Naive B cell (primary cell): ENCODE data around the gene TGFBR3. TPM values are rescaled to one million over a fixed set of nuclear protein-coding genes. Genes with fewer than 3 reads are reported as not detected.

ENCODE experiments used
- ATAC-seq, 2 donors: fragments of 150-1000 bp; cut with Tn5 transposase; 2 replicates each; pipeline ENCODE4 v1.10.0; 2021; ENCODE audit warnings: low read depth in 2 of 2, mild to moderate bottlenecking in 2 of 2, moderate library complexity in 2 of 2
- DNase-seq: peaks from one replicate; pipeline ENCODE4 v3.0.0; 2022
- H3K27ac Mint-ChIP-seq, 6 donors: one replicate each; pipeline ENCODE4 v1.8.0; 2020 to 2022; ENCODE audit warnings: mild to moderate bottlenecking in 6 of 6, mixed read lengths in 6 of 6, moderate library complexity in 5 of 6, inconsistent platforms in 2 of 6
- H3K27me3 Mint-ChIP-seq, 3 donors: one replicate each; pipeline ENCODE4 v1.8.0; 2021 to 2022; ENCODE audit warnings: mixed read lengths in 3 of 3, mild to moderate bottlenecking in 1 of 3
- H3K36me3 Mint-ChIP-seq, 2 donors: one replicate each; pipeline ENCODE4 v1.8.0; 2020 to 2022; ENCODE audit warnings: mixed read lengths in 2 of 2, inconsistent platforms in 1 of 2, mild to moderate bottlenecking in 1 of 2
- H3K4me1 Mint-ChIP-seq, 3 donors: one replicate each; pipeline ENCODE4 v1.8.0; 2020 to 2022; ENCODE audit warnings: mixed read lengths in 3 of 3, inconsistent platforms in 1 of 3, mild to moderate bottlenecking in 1 of 3, moderate library complexity in 1 of 3
- H3K4me3 Mint-ChIP-seq, 8 donors: one replicate each; pipeline ENCODE4 v1.8.0; 2020 to 2022; ENCODE audit warnings: mild to moderate bottlenecking in 8 of 8, mixed read lengths in 8 of 8, moderate library complexity in 8 of 8, inconsistent platforms in 2 of 8
- H3K9me3 Mint-ChIP-seq, 7 donors: one replicate each; pipeline ENCODE4 v1.8.0; 2020 to 2022; ENCODE audit warnings: mixed read lengths in 7 of 7, mild to moderate bottlenecking in 5 of 7, inconsistent platforms in 2 of 7, moderate library complexity in 1 of 7
- polyA plus RNA-seq, 6 donors: library from polyadenylated mRNA; unstranded; fragments of 300-500 nt; fragmentation: Illumina TruSeq; gene quantifications; one replicate each; pipeline ENCODE4 v1.2.3, GENCODE V29; 2021; ENCODE audit warnings: low read depth in 6 of 6

The TGFBR3 gene
- polyA plus RNA-seq, 6 donors from 2014 or later, result 0.04 to 0.43 (median 0.31) TPM

DNA sequence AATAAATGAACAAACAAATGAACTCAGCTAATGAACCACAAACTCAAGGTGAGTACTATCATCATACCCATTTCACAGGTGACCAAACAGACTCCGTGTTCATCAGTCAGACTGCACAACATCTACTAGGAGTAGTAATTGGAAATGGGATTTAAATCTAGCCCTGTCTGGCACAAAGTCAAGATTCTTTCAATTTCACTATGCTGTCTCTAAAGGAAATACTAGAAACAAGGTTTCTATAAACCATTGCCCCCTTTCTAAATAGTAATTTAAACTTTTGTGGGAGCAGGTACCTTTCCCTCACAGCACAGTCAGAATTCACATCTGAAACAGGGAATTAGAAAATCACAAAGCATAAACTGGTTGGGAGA is 160.3 kb downstream of the TGFBR3 start:
- peaks cover 4 to 10% (median 4%) of the 10 kb centered on the region in 3 donors for H3K27me3 Mint-ChIP-seq
- DNase-seq, result no peak
- no peaks in the 10 kb centered on the region for H3K4me1 Mint-ChIP-seq
- H3K9me3 Mint-ChIP-seq, result no peaks in the 10 kb centered on the region
- H3K4me3 Mint-ChIP-seq, result no peak overlapping the region
- H3K36me3 Mint-ChIP-seq, result no peaks in the 10 kb centered on the region
- no peak for ATAC-seq
- H3K27ac Mint-ChIP-seq, result no peak overlapping the region

DNA sequence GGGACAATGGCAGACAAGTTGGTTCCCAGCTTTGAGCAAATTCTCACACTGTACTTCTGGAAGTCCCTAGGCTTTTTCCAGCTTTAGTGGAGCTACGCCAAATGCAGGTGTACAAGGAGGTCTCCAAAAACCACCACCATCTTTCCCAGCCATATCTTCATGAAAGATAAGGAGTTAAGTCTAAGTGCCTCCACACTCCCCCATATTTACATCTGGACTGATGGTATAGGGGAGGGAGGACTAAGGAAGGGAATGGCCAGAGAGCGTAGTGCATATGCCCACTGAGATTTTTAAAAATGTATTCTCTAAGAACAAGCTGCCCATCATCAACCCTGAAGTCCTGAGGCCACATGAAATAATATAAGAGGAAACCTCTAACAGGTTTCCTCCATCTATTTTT is 161.3 kb downstream of the TGFBR3 start:
- Mint-ChIP-seq H3K27ac (no peak overlapping the region), H3K36me3 (no peaks in the 10 kb centered on the region), H3K4me1 (no peaks in the 10 kb centered on the region), H3K9me3 (peaks cover 0 to 2% (median 0%) of the 10 kb centered on the region in 7 donors), H3K4me3 (no peak overlapping the region), H3K27me3 (peaks cover 0 to 4% (median under 1%) of the 10 kb centered on the region in 3 donors)
- no peak for ATAC-seq
- DNase-seq, result no peak

DNA sequence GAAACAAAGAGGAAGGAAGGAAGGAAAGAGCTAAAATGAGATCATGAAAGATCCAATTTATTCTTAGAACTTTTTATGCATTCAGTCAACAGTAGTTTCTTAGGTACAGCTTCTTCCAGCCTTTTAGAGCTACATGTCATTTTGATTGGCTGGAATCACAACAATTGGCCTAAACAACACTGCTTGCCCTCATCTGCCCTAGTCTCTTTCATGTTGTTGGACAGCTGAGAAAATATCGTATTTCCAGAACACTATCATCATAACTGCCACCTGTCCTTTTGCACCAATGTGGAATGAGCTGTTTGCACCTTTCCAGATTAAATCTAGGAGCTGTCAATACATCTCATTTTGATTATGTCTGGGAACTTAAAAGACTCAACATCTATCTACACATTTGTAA is 161.7 kb downstream of the TGFBR3 start:
- ATAC-seq (no peak), DNase-seq (no peak)
- peaks cover 0 to 4% (median 0%) of the 10 kb centered on the region in 3 donors for H3K27me3 Mint-ChIP-seq
- H3K36me3 Mint-ChIP-seq, result no peaks in the 10 kb centered on the region
- H3K4me3 Mint-ChIP-seq, result no peak overlapping the region
- no peaks in the 10 kb centered on the region for H3K4me1 Mint-ChIP-seq
- H3K9me3 Mint-ChIP-seq, result peaks cover 0 to 2% (median 0%) of the 10 kb centered on the region in 7 donors
- no peak overlapping the region for H3K27ac Mint-ChIP-seq

DNA sequence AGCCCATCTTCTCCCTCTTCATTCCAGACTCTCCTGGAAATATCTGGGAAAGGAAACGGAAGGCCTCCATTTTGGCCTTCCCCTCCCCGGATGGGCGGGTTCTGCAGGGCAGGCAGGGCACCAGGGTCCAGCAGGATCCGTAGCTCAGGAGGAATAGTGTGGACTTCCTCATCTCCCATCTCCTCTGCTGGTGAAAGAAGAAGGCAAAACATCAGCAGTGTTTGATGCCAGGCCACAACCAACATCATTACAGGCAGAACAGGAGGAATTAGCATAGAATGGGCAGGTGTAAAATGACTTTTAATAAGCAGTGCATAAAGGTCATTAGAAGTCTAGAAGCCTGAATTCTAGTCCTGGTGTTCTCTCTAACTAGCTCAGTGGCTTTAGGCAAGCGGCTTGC is 165.9 kb downstream of the TGFBR3 start:
- H3K36me3 Mint-ChIP-seq, result no peaks in the 10 kb centered on the region
- no peak overlapping the region for H3K4me3 Mint-ChIP-seq
- DNase-seq (no peak), ATAC-seq (no peak)
- no peaks in the 10 kb centered on the region for H3K27me3 Mint-ChIP-seq
- peaks cover 0 to 2% (median 0%) of the 10 kb centered on the region in 7 donors for H3K9me3 Mint-ChIP-seq
- no peaks in the 10 kb centered on the region for H3K4me1 Mint-ChIP-seq
- no peak overlapping the region for H3K27ac Mint-ChIP-seq

DNA sequence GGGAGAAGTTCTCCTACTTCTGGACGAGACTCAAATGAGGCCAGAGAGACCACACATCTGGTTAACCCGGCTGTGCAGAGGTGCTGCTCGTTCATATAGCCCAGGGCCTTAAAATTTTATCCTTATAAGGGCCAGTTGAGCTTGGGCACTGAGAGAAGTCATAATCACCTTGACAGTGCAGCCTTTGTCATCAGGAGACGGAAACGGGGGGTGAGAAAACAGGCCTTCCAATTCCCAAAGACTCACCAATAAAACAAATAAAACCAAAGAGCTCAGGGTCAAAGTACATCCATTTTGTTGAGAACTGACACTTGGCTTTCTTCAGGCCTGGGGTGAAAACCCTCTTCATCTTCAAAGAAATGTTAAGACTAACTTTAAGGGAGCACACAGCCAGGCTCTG is 167.1 kb downstream of the TGFBR3 start:
- H3K4me3 Mint-ChIP-seq, result no peak overlapping the region
- H3K36me3 Mint-ChIP-seq, result no peaks in the 10 kb centered on the region
- no peak for DNase-seq
- no peak for ATAC-seq
- H3K4me1 Mint-ChIP-seq, result no peaks in the 10 kb centered on the region
- H3K9me3 Mint-ChIP-seq, result peaks cover 0 to 2% (median 0%) of the 10 kb centered on the region in 7 donors
- H3K27me3 Mint-ChIP-seq, result peaks cover 0 to 7% (median 0%) of the 10 kb centered on the region in 3 donors
- H3K27ac Mint-ChIP-seq, result no peak overlapping the region

DNA sequence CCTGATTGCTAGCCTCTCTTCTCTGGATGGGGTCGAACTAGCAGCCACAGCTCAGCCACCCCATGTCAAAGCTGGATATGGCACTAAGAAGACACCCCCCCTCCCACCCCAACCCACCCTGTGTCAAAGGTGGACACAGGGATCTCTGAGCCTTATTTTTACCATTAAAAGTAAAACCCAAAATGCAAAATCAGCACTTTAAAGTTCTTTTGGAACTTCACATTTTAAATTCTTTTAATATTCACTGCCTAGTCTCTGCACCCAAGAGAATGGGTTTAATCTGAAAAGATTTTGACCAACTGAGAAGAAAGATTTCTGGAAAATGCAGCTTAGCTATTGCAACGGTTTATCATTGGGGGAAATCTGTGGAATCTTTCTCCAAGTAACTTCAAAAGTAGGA is 167.6 kb downstream of the TGFBR3 start:
- no peak for DNase-seq
- Mint-ChIP-seq H3K27ac (no peak overlapping the region), H3K27me3 (peaks cover 0 to 7% (median 0%) of the 10 kb centered on the region in 3 donors), H3K9me3 (peaks cover 0 to 2% (median 0%) of the 10 kb centered on the region in 7 donors), H3K4me1 (peaks cover 0 to 2% (median under 1%) of the 10 kb centered on the region in 3 donors), H3K36me3 (no peaks in the 10 kb centered on the region), H3K4me3 (no peak overlapping the region)
- ATAC-seq, result no peak

DNA sequence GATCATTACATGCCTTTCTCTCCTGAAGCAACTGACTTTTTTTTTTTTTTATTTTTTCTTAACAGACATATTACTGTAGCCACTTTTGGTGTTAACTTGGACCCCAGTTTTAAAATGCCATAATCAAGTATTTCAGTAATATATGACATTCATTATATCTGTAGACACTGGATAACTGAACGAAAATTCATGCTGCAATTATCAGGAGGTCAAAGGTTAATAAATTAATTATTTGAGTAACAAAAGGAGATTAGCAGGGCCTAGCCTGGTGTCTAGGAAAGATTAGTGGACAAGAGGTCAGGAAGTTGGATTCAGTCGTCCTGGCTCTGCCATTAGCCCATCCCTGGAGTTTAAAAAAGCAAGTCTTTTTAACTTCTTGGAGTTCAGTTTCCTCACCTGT is 168.1 kb downstream of the TGFBR3 start:
- H3K4me1 Mint-ChIP-seq, result peaks cover 0 to 3% (median 3%) of the 10 kb centered on the region in 3 donors
- H3K4me3 Mint-ChIP-seq, result no peak overlapping the region
- H3K27ac Mint-ChIP-seq, result no peak overlapping the region
- no peaks in the 10 kb centered on the region for H3K36me3 Mint-ChIP-seq
- DNase-seq (no peak), ATAC-seq (no peak)
- H3K27me3 Mint-ChIP-seq, result peaks cover 0 to 7% (median 0%) of the 10 kb centered on the region in 3 donors
- peaks cover 0 to 2% (median 0%) of the 10 kb centered on the region in 7 donors for H3K9me3 Mint-ChIP-seq

DNA sequence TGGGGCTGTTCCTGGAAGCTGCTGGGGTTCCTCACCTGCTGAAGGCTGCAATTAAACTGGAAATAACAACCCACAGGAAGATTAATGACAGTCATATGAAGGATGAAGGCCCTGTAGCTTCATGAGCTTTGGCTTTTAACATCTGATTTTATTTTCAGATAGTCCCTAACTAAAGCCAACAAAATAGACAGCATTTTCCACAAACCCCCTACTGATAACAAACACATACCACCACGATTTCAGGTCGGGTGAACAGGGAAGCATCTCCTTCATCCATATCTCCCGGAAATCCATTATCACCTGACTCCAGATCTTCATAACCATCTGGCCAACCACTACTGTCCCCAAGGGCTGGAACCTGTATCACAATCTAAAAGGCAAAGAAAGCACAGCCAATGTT is 169.6 kb downstream of the TGFBR3 start:
- Mint-ChIP-seq H3K36me3 (no peaks in the 10 kb centered on the region), H3K27me3 (peaks cover 0 to 7% (median 7%) of the 10 kb centered on the region in 3 donors), H3K27ac (no peak overlapping the region), H3K9me3 (peaks cover 0 to 2% (median 0%) of the 10 kb centered on the region in 7 donors), H3K4me3 (no peak overlapping the region), H3K4me1 (peaks cover 0 to 3% (median 3%) of the 10 kb centered on the region in 3 donors)
- DNase-seq (no peak), ATAC-seq (no peak)

DNA sequence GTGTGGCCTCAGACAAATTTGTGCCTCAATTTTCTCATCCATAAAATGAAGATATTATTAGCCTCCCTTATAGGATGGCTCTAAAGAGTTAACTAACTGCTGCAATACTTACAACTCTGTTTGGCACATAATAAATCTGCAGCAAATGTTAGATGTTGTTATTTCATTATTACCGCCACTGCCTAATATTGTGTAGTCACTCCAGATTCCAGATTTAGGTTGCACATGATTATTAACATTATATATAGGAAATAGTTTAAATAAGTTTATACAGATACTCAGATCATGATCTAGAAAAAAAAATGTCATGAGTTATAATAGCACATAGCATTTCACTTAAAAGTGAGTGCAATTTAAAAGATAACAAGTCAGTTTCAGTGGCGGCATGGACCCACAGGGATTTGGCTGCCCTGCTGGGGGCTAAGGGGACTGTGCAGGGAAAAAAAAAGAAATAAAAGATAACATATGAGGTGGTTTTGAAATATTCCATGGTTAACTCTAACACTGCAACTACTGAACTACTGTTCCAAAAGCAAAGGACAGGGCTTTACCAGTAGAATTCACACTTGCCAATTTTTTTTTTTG is 170.4 kb downstream of the TGFBR3 start:
- Mint-ChIP-seq H3K9me3 (peaks cover 0 to 2% (median 0%) of the 10 kb centered on the region in 7 donors), H3K27ac (no peak overlapping the region), H3K4me3 (no peak overlapping the region), H3K27me3 (peaks cover 0 to 7% (median 7%) of the 10 kb centered on the region in 3 donors), H3K36me3 (no peaks in the 10 kb centered on the region), H3K4me1 (peaks cover 0 to 3% (median 3%) of the 10 kb centered on the region in 3 donors)
- ATAC-seq (no peak), DNase-seq (no peak)

DNA sequence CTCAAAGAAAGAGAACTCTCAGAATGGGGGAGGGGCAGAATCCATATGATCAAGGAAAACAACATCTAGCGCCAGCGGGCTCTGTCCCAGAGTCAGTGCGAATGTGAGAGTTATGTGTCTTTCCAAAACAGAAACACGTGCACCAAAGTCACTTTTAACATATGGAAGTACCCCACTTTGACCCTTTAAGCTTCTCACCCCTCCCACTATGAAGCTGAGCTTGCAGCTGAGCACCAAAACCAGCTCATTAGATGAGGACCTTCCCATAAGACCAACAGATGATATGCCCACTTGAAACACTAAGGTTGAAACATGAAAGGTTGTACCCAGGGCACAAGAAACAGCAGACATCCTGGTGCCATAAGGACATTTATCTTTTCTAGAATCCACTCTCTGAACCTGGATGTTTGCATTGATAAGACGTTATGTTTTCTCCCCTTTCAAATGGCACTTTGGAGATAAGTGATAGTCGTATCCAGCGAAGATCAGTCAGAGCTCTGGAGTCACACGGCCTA is 171.0 kb downstream of the TGFBR3 start:
- peaks cover 0 to 7% (median 7%) of the 10 kb centered on the region in 3 donors for H3K27me3 Mint-ChIP-seq
- no peak for DNase-seq
- H3K36me3 Mint-ChIP-seq, result no peaks in the 10 kb centered on the region
- H3K4me1 Mint-ChIP-seq, result peaks cover 0 to 3% (median 3%) of the 10 kb centered on the region in 3 donors
- peaks cover 0 to 2% (median 0%) of the 10 kb centered on the region in 7 donors for H3K9me3 Mint-ChIP-seq
- no peak for ATAC-seq
- no peak overlapping the region for H3K27ac Mint-ChIP-seq
- H3K4me3 Mint-ChIP-seq, result no peak overlapping the region

DNA sequence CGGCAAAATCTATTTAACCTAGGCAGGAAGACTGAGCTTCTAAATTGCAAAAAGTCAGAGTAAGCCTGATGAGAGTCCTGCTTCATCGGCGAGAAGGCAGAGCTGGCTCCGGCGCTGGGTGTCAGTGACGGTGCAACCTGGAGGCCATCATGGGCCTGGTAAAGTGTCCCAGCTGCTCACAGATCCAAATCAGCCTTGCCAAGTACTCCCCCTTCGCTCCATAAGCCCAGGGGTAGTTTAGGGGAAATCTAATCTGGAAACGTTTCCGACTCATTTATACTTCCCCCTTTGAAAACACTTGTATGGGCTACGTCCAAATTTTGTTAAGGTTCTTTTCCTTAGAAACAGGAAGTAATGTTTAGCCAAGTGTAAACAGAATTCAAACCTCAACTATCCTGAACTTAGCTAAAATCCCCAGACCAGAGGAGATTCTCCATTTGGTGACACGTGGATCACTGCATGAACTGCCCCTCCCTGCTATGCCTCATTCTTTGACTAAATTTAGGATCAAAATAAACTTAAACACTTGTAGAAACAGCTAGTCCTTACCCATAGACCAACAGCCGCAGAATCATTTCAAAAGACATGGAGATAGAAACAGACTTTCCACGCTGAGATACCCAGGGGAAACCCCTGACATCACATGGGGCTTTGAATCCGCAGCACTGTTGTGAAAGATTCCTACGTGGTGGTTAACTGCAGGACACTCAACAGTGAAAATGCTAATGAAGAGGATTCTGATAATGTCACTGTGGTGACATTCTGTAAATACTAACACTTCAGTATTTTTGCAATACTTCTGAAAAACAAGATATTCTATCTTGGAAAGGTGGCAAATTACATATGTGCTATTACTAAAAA is 172.7 kb downstream of the TGFBR3 start:
- Mint-ChIP-seq H3K4me1 (peaks cover 0 to 3% (median 3%) of the 10 kb centered on the region in 3 donors), H3K9me3 (no peaks in the 10 kb centered on the region), H3K36me3 (no peaks in the 10 kb centered on the region), H3K27me3 (peaks cover 0 to 7% (median 7%) of the 10 kb centered on the region in 3 donors), H3K27ac (no peak overlapping the region), H3K4me3 (no peak overlapping the region)
- ATAC-seq (no peak), DNase-seq (no peak)

DNA sequence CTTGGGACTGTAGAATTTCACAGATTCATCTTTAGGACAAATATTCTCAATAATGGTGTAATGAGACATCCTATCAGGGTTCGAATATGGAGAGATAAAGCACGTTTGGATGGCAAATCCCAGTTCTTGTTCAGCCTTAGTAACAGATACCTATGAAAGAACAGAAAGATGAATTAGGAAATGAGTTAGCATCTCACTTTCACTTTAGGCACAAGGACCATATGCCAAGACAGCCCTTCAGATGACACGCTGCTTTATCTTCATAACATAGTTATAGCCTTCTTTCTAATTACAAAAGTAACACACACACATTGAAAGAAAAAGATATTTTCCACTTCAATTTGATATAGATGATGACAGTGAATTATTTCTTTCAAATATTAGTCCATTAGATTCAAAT is 173.6 kb downstream of the TGFBR3 start:
- Mint-ChIP-seq H3K4me1 (peaks cover 0 to 3% (median 3%) of the 10 kb centered on the region in 3 donors), H3K9me3 (no peaks in the 10 kb centered on the region), H3K27me3 (peaks cover 0 to 7% (median 7%) of the 10 kb centered on the region in 3 donors), H3K27ac (no peak overlapping the region), H3K4me3 (no peak overlapping the region), H3K36me3 (no peaks in the 10 kb centered on the region)
- ATAC-seq, result no peak
- DNase-seq, result no peak

DNA sequence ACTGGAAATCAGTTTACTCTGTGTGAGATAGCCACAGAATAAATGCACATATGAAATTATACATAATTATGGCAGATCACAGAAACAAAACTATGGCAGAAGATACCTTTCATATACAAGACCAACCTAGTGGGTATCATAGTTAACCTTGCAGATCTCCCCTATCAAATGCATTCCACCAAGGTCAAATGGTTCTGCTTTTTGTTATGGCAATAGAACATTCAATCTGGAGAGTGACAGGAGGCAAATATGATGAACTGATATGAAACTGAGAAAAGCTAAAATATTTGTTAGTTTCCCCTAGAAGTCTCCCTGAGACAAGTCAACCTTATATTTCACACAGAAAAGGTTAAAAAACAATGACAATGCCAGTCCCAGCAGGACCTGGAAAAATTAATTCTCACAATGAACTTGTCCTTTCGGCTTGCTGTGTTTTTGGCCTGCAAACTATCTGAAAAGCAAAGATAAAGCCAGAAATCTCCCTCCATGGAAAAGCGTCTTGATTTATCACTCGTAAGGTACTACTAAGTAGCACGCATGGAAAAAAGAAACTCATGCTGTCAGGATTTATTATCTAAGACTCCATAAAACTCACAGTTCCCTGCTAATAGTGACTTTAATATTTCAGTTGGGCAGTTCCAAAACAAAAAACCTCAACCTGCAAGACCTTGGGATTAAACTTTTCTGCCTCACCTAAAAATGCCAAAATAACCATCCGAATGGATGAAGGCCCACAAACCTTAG is 174.3 kb downstream of the TGFBR3 start:
- no peak for DNase-seq
- ATAC-seq, result no peak
- H3K4me3 Mint-ChIP-seq, result no peak overlapping the region
- H3K9me3 Mint-ChIP-seq, result no peaks in the 10 kb centered on the region
- peaks cover 0 to 3% (median 3%) of the 10 kb centered on the region in 3 donors for H3K4me1 Mint-ChIP-seq
- H3K27me3 Mint-ChIP-seq, result peaks cover 0 to 7% (median 7%) of the 10 kb centered on the region in 3 donors
- H3K36me3 Mint-ChIP-seq, result no peaks in the 10 kb centered on the region
- H3K27ac Mint-ChIP-seq, result no peak overlapping the region
